ENCODE data around the gene HDAC9.

Gene HDAC9

DNA sequence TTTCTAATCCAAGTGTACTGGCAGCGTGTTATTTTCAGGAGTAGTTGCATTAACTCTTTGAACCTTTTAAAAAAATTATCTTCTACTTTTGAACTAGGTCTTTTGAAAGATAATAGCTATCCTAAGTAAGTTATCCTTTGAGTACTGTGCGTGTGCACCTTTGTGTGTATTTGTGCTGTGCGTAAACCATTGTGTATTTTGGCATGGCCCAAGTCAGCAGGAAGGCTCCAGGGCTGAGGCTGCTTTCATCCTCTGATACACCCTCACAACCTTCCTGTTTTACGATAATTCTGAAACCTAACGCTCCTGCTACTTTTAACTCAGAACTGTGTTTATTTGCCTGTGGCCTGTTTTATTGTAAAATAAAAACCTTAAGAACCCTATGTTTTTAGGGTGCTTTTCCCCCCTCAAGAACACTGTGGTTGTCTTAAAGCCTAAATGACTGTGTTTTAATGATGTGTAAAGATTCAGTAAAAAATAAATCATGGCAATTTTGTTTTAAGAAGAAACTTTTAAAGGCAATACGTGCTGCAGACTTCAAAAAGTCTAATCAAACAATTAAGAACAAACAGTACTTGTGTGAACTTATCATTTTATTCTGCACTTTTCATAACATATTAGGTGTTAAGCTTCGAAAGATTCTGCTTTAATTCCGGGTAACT, 57.5 kb downstream of the HDAC9 start (continued):
- peak; percentile 42; the same call in 1 of the 2 replicates for TF ChIP-seq FEZF1 (tag by site-specific recombination; IDR thresholded peaks at IDR 0.05)
- TF ChIP-seq, protein P1, sequence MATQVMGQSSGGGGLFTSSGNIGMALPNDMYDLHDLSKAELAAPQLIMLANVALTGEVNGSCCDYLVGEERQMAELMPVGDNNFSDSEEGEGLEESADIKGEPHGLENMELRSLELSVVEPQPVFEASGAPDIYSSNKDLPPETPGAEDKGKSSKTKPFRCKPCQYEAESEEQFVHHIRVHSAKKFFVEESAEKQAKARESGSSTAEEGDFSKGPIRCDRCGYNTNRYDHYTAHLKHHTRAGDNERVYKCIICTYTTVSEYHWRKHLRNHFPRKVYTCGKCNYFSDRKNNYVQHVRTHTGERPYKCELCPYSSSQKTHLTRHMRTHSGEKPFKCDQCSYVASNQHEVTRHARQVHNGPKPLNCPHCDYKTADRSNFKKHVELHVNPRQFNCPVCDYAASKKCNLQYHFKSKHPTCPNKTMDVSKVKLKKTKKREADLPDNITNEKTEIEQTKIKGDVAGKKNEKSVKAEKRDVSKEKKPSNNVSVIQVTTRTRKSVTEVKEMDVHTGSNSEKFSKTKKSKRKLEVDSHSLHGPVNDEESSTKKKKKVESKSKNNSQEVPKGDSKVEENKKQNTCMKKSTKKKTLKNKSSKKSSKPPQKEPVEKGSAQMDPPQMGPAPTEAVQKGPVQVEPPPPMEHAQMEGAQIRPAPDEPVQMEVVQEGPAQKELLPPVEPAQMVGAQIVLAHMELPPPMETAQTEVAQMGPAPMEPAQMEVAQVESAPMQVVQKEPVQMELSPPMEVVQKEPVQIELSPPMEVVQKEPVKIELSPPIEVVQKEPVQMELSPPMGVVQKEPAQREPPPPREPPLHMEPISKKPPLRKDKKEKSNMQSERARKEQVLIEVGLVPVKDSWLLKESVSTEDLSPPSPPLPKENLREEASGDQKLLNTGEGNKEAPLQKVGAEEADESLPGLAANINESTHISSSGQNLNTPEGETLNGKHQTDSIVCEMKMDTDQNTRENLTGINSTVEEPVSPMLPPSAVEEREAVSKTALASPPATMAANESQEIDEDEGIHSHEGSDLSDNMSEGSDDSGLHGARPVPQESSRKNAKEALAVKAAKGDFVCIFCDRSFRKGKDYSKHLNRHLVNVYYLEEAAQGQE (tag by site-specific recombination; IDR thresholded peaks at IDR 0.05) = no peak
- TF ChIP-seq ZNF843 (tag by site-specific recombination; IDR thresholded peaks at IDR 0.05) = peak; percentile 77
- peak; percentile 50 for TF ChIP-seq OSR2 (tag by site-specific recombination; IDR thresholded peaks at IDR 0.05)
- TF ChIP-seq ZXDB (tag by site-specific recombination; IDR thresholded peaks at IDR 0.05) = peak; percentile 38; the same call in 1 of the 2 replicates
- TF ChIP-seq GLI4 (tag by site-specific recombination; IDR thresholded peaks at IDR 0.05) = no peak
- TF ChIP-seq ZNF132 (tag by site-specific recombination; IDR thresholded peaks at IDR 0.05; ENCODE audit: borderline replicate concordance) = no peak
- no peak for TF ChIP-seq ZNF664 (tag by site-specific recombination; IDR thresholded peaks at IDR 0.05)
- TF ChIP-seq ZSCAN23 (tag by site-specific recombination; IDR thresholded peaks at IDR 0.05) = no peak
- no peak for TF ChIP-seq ZNF596 (tag by site-specific recombination; IDR thresholded peaks at IDR 0.05)
- TF ChIP-seq ZFP3 (tag by site-specific recombination; IDR thresholded peaks at IDR 0.05; ENCODE audit: low read depth) = no peak
- TF ChIP-seq IKZF3 (tag by site-specific recombination; IDR thresholded peaks at IDR 0.05) = peak; percentile 37; the same call in 1 of the 2 replicates
- no peak for TF ChIP-seq TRIM28 (IDR thresholded peaks at IDR 0.05; ENCODE audit: borderline replicate concordance, low read length)
- no peak for TF ChIP-seq ZNF626 (tag by site-specific recombination; IDR thresholded peaks at IDR 0.05)
- no peak for TF ChIP-seq ZNF23 (tag by site-specific recombination; IDR thresholded peaks at IDR 0.05; ENCODE audit: borderline replicate concordance)
- TF ChIP-seq SP7 (tag by site-specific recombination; IDR thresholded peaks at IDR 0.05) = no peak
- TF ChIP-seq ZNF140 (tag by site-specific recombination; IDR thresholded peaks at IDR 0.05) = no peak
- 0 out of 2 replicates have a peak, but pooled peaks have one; percentile 13 for TF ChIP-seq ZNF10 (tag by site-specific recombination; IDR thresholded peaks at IDR 0.05)
- TF ChIP-seq MEIS1 (CRISPR knock-in tag; IDR thresholded peaks at IDR 0.05; ENCODE audit: borderline replicate concordance) = no peak
- no peak for TF ChIP-seq ZNF366 (tag by site-specific recombination; conservative IDR thresholded peaks at IDR 0.05)
- TF ChIP-seq ZNF785 (tag by site-specific recombination; IDR thresholded peaks at IDR 0.05) = no peak
- TF ChIP-seq ZNF184 (tag by site-specific recombination; IDR thresholded peaks at IDR 0.05) = no peak
- no peak for TF ChIP-seq ZNF677 (tag by site-specific recombination; IDR thresholded peaks at IDR 0.05)
- TF ChIP-seq, protein P2, sequence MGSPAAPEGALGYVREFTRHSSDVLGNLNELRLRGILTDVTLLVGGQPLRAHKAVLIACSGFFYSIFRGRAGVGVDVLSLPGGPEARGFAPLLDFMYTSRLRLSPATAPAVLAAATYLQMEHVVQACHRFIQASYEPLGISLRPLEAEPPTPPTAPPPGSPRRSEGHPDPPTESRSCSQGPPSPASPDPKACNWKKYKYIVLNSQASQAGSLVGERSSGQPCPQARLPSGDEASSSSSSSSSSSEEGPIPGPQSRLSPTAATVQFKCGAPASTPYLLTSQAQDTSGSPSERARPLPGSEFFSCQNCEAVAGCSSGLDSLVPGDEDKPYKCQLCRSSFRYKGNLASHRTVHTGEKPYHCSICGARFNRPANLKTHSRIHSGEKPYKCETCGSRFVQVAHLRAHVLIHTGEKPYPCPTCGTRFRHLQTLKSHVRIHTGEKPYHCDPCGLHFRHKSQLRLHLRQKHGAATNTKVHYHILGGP (tag by site-specific recombination; IDR thresholded peaks at IDR 0.05) = no peak
- peak; percentile 85 for TF ChIP-seq WT1 (tag by site-specific recombination; IDR thresholded peaks at IDR 0.05)
- no peak for TF ChIP-seq ZNF776 (tag by site-specific recombination; IDR thresholded peaks at IDR 0.05; ENCODE audit: borderline replicate concordance)
- TF ChIP-seq RBAK (tag by site-specific recombination; IDR thresholded peaks at IDR 0.05) = no peak
- no peak for TF ChIP-seq KLF16 (tag by site-specific recombination; IDR thresholded peaks at IDR 0.05)
- no peak for TF ChIP-seq MYNN (tag by site-specific recombination; IDR thresholded peaks at IDR 0.05; ENCODE audit: borderline replicate concordance)
- TF ChIP-seq ZNF701 (tag by site-specific recombination; IDR thresholded peaks at IDR 0.05) = no peak
- no peak for TF ChIP-seq PRDM1 (tag by site-specific recombination; IDR thresholded peaks at IDR 0.05)
- TF ChIP-seq ZNF548 (tag by site-specific recombination; IDR thresholded peaks at IDR 0.05) = no peak
- TF ChIP-seq ZNF175 (tag by site-specific recombination; IDR thresholded peaks at IDR 0.05) = no peak
- no peak for TF ChIP-seq ZNF473 (tag by site-specific recombination; IDR thresholded peaks at IDR 0.05)
- no peak for TF ChIP-seq KLF8 (tag by site-specific recombination; IDR thresholded peaks at IDR 0.05)
- TF ChIP-seq, protein P3, sequence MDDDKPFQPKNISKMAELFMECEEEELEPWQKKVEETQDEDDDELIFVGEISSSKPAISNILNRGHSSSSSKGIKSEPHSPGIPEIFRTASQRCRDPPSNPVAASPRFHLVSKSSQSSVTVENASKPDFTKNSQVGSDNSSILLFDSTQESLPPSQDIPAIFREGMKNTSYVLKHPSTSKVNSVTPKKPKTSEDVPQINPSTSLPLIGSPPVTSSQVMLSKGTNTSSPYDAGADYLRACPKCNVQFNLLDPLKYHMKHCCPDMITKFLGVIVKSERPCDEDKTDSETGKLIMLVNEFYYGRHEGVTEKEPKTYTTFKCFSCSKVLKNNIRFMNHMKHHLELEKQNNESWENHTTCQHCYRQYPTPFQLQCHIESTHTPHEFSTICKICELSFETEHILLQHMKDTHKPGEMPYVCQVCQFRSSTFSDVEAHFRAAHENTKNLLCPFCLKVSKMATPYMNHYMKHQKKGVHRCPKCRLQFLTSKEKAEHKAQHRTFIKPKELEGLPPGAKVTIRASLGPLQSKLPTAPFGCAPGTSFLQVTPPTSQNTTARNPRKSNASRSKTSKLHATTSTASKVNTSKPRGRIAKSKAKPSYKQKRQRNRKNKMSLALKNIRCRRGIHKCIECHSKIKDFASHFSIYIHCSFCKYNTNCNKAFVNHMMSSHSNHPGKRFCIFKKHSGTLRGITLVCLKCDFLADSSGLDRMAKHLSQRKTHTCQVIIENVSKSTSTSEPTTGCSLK (tag by site-specific recombination; IDR thresholded peaks at IDR 0.05) = no peak
- TF ChIP-seq ZFP41 (tag by site-specific recombination; IDR thresholded peaks at IDR 0.05; ENCODE audit: borderline replicate concordance) = no peak
